ENCODE results near the gene CNN3. TPM values are rescaled to one million over a fixed set of nuclear protein-coding genes. Genes with fewer than 3 reads are reported as not detected.

The CNN3 gene
- 455 TPM for polyA plus RNA-seq (2013, experiment 1 of 2; ENCODE audit: insufficient read length)
- 444 TPM for polyA plus RNA-seq (2013, experiment 2 of 2; ENCODE audit: insufficient read length)

DNA sequence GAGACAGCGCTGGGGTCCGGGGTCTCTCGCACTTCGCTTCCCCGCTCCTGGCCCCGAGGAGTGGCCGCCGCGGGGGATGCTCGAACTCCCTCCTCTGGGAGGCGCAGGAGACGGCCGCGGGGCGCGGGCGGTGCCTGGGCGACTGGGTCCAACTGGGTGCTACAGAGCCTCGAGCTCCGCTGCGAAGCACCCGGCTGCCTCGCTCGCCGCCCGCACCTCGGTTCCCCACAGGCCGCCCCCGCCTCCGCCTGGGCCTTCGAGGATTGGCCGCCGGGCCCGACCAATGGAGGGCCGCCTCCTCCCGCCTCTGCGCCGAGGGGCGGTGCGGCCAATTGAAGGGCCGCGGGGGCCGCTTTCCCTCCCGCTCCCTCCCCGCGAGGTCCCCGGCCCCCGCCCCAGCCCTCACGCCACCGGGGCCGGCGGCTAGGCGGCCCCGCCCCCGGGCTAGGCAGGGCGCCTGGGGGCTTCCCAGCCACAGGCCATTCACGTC is at the start of gene CNN3:
TSS of gene CNN3 (minus strand) at position 196 of the 490 bp plus-strand sequence. CDS start 216 bp downstream, outside the sequence.
- DNase-seq: peak; percentile 95

DNA sequence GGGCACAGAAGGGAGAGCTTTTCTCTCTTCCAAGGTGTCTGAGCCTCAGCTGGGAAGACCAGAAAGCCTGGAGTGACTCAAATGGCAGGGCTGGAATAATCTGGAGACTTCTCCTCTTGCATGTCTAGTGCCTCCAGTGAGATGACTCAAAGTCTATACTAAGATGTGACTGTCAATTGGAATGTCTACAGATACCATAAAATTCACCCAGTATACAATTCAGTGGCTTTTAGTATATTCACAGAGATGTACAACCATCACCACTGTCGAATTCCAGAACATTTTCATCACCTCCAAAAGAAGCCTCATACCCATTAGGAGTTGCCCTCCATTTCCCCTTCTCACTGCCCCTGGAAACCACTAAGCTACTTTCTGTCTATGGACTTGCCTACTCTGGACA is 47.9 kb upstream of the CNN3 start:
- DNase-seq: peak; percentile 96

- DNase-seq: peak; percentile 92
These were observed 47.3 kb upstream of the CNN3 start for GRCh38 chr1:94974241-94974640.

DNA sequence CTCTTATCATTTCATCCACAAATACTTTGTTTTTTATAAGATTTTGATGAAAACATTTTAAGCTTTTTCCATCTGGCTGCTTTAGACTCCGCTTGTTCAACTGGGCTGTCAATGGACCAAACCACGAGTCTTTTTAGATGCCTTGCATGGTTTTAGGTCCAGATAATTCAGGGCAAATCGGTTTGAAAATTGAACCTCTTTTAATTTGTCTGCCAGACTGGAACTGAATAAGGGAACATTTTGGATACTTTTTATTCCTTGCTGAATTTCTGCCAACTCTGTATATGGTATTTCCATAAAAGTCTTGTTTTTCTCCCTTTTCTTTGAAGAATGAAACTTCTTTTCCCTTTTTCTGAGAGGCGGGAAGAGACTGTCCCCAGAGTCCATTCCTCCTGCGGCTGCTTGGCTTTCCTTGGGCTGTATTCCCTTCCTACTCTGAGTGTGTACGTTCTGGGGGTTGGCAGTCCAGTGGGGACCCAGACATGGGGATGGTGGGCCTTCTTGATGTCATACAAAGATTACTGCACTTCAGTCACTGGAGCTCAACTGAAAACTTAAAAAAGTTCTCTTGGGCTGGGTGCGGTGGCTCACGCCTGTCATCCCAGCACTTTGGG is 46.5 kb upstream of the CNN3 start:
- peak; percentile 69 for DNase-seq

DNA sequence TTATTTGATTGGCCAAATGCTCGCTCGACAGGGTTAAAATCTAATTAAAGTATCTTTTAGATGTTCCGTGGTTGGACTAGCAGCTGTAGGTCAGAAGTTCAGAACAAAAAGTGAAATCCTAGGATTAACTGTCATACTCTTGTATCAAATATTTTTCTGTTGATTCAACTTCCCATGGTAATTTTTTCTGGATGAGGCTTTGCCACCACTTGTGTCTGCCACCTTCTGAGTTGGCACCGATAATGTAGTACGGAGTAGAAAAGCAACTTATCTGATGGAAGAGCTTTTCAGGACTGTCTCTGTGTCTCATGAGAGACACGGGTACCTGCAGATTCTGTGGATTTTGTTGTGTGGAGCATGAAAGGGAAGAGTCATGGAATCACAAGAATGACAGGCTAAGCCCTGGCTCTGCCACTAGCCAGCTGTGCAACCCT is 44.6 kb upstream of the CNN3 start:
- DNase-seq: peak; percentile 64

GRCh38 chr1:94970783-94971182 is 43.9 kb upstream of the CNN3 start:
- DNase-seq: no peak

- no peak for DNase-seq
These were observed 42.2 kb upstream of the CNN3 start for GRCh38 chr1:94969137-94969536.

GRCh38 chr1:94966033-94966432 is 39.1 kb upstream of the CNN3 start:
- peak; percentile 66 for DNase-seq

- DNase-seq: no peak
These were observed 37.0 kb upstream of the CNN3 start for GRCh38 chr1:94963864-94964263.

GRCh38 chr1:94962409-94963265 is 35.7 kb upstream of the CNN3 start:
- no peak for DNase-seq

- DNase-seq: no peak
These were observed 35.1 kb upstream of the CNN3 start for GRCh38 chr1:94961988-94962387.

- no peak for DNase-seq
These were observed 34.7 kb upstream of the CNN3 start for GRCh38 chr1:94961582-94961981.

DNA sequence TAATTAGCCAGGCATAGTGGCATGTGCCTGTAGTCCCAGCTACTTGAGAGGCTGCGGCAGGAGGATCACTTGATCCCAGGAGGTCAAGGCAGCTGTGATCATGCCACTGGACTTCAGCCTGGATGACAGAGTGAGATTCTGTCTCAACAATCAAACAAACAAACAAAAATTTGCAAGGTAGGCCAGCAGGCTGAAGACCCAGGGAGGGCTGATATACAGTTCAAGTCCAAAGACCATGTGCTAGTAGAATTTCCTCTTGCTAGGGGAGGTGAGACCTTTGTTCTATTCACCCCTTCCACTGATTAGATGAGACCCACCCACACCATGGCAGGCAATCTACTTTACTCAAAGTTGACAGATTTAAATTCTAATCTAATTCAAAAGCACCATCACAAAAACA is 31.2 kb upstream of the CNN3 start:
- DNase-seq: no peak

GRCh38 chr1:94955767-94956632 is 29.1 kb upstream of the CNN3 start:
- no peak for DNase-seq

- no peak for DNase-seq
These were observed 27.6 kb upstream of the CNN3 start for GRCh38 chr1:94954263-94955220.

DNA sequence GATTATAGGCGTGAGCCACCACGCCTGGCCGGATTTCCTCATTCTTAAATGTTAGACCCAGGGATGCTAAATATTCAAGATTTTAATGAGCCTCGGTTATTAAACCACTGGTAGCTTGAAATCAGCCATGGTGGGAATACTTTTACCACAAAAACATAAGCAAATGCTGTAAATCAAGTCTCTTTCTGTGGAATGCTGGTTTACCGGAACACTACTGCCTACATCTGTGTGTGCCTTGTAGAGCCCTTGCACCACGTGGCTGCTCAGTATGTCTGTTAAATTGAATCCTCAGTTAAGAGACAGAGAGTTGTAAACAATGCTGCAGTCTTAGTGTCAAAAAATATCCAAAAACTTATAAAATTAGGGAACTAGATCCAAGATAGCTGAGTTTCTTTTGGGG is 26.8 kb upstream of the CNN3 start:
- peak; percentile 78 for DNase-seq

DNA sequence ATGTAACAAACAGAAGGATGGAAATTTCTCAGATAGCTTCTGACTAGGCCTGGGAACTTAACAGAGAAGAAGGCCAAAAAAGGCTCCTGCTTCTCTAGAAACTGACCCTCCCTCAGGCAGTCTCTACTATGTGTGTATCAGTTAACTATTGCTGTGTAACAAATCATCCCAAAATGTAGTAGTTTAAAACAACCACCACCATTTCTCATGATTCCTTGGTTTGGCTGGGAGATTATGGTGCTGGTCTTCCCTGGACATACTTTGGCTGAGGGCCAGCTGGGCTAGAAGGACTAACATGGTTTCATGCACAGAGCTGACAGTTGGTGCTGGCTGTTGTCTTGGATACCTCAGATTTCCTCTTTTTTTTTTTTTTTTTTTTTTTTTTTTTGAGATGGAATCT is 26.2 kb upstream of the CNN3 start:
- no peak for DNase-seq

GRCh38 chr1:94952539-94952938 is 25.6 kb upstream of the CNN3 start:
- no peak for DNase-seq

- DNase-seq: no peak
These were observed 24.7 kb upstream of the CNN3 start for GRCh38 chr1:94951509-94952208.

DNA sequence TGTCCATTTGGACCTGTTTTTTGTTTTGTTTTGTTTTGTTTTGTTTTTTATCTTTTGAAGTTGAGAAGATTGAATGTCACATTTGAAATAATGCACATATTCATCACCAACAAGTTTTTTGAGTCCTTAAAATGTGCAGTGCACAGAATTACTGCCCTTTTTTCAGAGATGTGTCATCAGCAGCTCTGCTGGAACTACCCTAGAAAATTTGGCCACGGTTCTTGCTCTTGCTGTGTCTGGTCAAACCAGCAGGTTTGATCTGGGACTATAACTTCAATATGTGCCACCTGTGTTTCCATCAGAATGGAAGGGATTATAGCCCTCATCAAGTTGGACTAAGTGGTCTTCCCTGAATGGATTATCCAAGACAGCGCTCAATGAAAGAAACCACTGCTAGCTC is 24.1 kb upstream of the CNN3 start:
- peak; percentile 26 for DNase-seq
